HG03575 (cell line): ENCODE measurements around the gene CDC42BPB.

ENCODE experiments used
- ATAC-seq: cut with Tn5 transposase; IDR thresholded peaks from one replicate; pipeline ENCODE4 v1.9.1; 2021; ENCODE audit not compliant: unreplicated experiment, insufficient number of reproducible peaks, low FRiP score; ENCODE audit errors: extremely low read depth

Gene CDC42BPB

GRCh38 chr14:102962111-102962627, 95.2 kb downstream of the CDC42BPB start:
- ATAC-seq = no peak

GRCh38 chr14:102958461-102958860, 98.9 kb downstream of the CDC42BPB start:
- ATAC-seq = no peak

GRCh38 chr14:102957222-102957621, 100.1 kb downstream of the CDC42BPB start:
- ATAC-seq = no peak

GRCh38 chr14:102955636-102956408, 101.5 kb downstream of the CDC42BPB start:
- no peak for ATAC-seq

GRCh38 chr14:102954081-102954789, 103.1 kb downstream of the CDC42BPB start:
- no peak for ATAC-seq

GRCh38 chr14:102953100-102953499, 104.2 kb downstream of the CDC42BPB start:
- no peak for ATAC-seq

GRCh38 chr14:102952276-102952675, 105.1 kb downstream of the CDC42BPB start:
- ATAC-seq = no peak

- ATAC-seq = no peak
Observed at GRCh38 chr14:102951799-102952198, 105.5 kb downstream of the CDC42BPB start.

GRCh38 chr14:102951034-102951433, 106.3 kb downstream of the CDC42BPB start:
- no peak for ATAC-seq

GRCh38 chr14:102949801-102950451, 107.4 kb downstream of the CDC42BPB start:
- no peak for ATAC-seq

- no peak for ATAC-seq
Observed at GRCh38 chr14:102949062-102949800, 108.1 kb downstream of the CDC42BPB start.

GRCh38 chr14:102948698-102949061, 108.7 kb downstream of the CDC42BPB start:
- ATAC-seq = no peak

- no peak for ATAC-seq
Observed at GRCh38 chr14:102947321-102948103, 109.8 kb downstream of the CDC42BPB start.

GRCh38 chr14:102945346-102946130, 111.8 kb downstream of the CDC42BPB start:
- ATAC-seq = no peak

- ATAC-seq = no peak
Observed at GRCh38 chr14:102944448-102945330, 112.7 kb downstream of the CDC42BPB start.

GRCh38 chr14:102943979-102944378, 113.4 kb downstream of the CDC42BPB start:
- no peak for ATAC-seq

GRCh38 chr14:102943454-102943853, 113.9 kb downstream of the CDC42BPB start:
- no peak for ATAC-seq
